Choroid plexus epithelial cell (primary cell): ENCODE data around the gene TOMM40.
"Not testable (repeated sequence)": the region's sequence is repeated elsewhere in the genome, so short reads cannot be mapped to it uniquely, and the experiment has no call there.

Experiments used
- DNase-seq: peaks from one replicate; pipeline ENCODE4 v3.0.0-alpha.2; 2010; ENCODE audit warnings: low read depth
- H3K4me3 ChIP-seq: 2 replicates; pipeline ENCODE4 v1.5.1; 2011; ENCODE audit warnings: low read depth, mild to moderate bottlenecking, control low read depth, low read length, moderate library complexity
- CTCF ChIP-seq: conservative IDR thresholded peaks from 2 replicates; pipeline ENCODE4 v1.5.1; 2011; ENCODE audit warnings: low read depth, mild to moderate bottlenecking, control low read depth, inconsistent platforms, low read length, moderate library complexity

TOMM40 gene

GRCh38 chr19:44879309-44880065, 11.6 kb upstream of the TOMM40 start:
- no peak for DNase-seq
- TF ChIP-seq CTCF: no peak
- H3K4me3 ChIP-seq: no peak overlapping the region

GRCh38 chr19:44882063-44882462, 9.0 kb upstream of the TOMM40 start:
- TF ChIP-seq CTCF: no peak
- no peak overlapping the region for H3K4me3 ChIP-seq
- DNase-seq: no peak

DNA sequence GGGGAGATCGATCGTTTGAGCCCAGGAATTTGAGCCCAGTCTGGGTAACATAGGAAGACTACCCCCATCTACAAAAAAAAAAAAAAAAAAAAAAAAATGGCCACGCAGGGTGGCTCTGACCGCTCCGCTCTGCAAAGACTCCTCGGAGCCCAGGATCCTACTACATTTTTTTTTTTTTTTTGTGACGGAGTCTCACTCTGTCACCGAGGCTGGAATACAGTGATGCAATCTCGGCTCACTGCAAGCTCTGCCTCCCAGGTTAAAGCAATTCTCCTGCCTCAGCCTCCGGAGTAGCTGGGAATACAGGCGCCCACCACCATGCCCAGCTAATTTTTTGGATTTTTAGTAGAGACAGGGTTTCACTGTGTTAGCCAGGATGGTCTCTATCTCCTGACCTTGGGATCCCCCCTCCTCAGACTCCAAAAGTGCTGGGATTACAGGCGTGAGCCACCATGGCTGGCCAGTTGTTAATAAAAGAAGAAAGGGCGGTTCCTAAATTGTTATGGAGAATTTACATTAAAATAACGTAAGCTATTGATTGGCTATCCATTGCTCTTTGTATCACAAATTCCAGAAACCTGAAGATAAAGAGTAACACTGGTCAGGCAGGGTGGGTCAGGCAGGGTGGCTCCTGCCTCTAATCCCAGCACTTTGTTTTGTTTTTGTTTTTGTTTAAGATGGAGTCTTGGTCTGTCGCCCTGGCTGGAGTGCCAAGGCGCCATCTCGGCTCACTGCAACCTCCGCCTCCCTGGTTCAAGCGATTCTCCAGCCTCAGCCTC, 8.2 kb upstream of the TOMM40 start:
- DNase-seq, H3K4me3 ChIP-seq: not testable (repeated sequence)

DNA sequence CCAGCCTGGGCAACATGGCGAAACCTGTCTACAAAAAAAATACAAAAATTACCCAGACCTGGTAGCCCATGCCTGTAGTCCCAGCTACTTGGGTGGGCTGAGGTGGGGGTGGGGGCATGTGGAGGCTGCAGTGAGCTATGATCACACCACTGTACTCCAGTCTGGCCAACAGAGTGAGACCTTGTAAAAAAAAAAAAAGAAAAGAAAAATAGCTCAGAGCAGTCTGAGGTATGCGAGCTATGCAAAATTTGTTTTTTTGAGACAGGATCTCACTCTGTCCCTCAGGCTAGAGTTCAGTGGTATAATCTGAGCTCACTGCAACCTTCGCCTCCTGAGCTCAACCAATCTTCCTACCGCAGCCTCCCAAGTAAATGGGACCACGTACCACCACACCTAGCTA, 7.1 kb upstream of the TOMM40 start:
- H3K4me3 ChIP-seq: no peak overlapping the region
- DNase-seq: peak; percentile 68
- no peak for TF ChIP-seq CTCF

DNA sequence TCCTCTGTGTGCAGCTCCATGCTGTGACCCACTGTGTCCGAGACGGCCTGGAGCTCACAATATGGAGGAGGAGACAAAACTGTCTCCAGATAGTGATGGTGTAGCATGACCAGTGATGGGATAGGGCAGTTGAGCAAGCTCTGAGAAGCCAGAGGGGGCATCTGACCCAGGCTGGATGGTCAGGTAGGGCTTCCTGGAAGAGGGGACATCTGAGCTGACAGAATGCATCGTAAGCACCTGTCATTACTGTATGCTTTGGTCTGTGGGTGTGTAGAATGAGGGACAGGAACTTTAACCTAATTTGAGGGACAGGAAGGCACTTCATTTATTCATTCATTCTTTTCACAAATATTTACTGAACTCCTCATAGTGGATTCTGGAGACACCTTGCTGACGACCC, 6.5 kb upstream of the TOMM40 start:
- DNase-seq: no peak
- no peak for TF ChIP-seq CTCF
- no peak overlapping the region for H3K4me3 ChIP-seq

DNA sequence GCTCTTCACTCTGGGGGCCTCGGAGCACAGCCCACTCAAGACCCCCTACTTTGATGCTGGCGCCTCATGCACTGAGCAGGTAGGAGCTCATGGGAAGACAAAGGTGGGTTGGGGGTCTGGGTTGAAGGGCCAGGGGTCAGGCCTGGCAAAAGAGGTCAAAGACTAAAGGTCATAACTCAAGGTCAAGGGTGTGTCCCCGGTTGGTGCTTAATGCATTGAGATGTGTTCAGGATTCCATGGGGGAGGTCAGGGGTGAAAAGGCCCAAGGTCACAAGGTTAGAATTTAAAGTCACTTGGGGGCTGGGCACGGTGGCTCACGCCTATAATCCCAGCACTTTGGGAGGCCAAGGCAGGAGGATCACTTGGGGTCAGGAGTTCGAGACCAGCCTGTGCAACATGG, 4.9 kb upstream of the TOMM40 start:
- DNase-seq: no peak
- no peak for TF ChIP-seq CTCF
- no peak overlapping the region for H3K4me3 ChIP-seq

DNA sequence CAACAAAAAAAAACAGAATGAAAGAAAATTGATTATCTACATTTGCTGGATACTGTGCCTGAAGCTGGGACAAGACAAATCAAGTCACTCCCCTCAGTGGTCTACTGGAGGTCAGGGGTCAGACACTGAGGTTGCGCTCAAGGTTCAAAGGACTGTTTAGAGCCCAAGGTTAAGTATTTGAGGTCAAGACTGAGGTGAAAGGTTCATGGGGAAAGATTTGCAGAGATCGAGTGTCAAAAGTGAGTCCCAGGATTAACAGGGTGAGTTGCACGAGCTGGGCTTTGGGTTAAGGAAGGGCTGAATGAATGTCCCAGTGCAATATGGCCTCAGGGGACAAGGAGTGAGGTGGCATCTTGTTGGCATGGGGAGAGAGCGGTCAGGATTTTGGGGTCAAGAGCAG, 3.4 kb upstream of the TOMM40 start:
- TF ChIP-seq CTCF: no peak
- H3K4me3 ChIP-seq: no peak overlapping the region
- no peak for DNase-seq

DNA sequence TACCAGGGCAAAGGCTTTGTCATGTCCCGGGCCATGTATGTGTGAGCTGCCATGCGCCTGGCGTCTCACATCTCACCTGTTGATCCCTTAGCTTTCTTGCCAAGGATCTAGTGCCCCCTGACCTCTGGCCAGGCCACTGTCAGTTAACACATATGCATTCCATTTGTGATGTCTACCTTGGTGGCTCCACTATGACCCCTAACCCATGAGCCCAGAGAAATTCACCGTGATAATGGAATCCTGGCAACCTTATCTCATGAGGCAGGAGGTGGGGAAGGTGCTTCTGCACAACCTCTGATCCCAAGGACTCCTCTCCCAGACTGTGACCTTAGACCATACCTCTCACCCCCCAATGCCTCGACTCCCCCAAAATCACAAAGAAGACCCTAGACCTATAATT, 2.7 kb upstream of the TOMM40 start:
- H3K4me3 ChIP-seq: not testable (repeated sequence)

More for the DNA sequence above, 2.7 kb upstream of the TOMM40 start:
- DNase-seq: not testable (repeated sequence)
